ENCODE data around the gene SPX. TPM values are rescaled to one million over a fixed set of nuclear protein-coding genes. Genes with fewer than 3 reads are reported as not detected.

Gene SPX
- total RNA-seq, 4 donors from 2014 or later, result 0.49 TPM; not detected in 3

DNA sequence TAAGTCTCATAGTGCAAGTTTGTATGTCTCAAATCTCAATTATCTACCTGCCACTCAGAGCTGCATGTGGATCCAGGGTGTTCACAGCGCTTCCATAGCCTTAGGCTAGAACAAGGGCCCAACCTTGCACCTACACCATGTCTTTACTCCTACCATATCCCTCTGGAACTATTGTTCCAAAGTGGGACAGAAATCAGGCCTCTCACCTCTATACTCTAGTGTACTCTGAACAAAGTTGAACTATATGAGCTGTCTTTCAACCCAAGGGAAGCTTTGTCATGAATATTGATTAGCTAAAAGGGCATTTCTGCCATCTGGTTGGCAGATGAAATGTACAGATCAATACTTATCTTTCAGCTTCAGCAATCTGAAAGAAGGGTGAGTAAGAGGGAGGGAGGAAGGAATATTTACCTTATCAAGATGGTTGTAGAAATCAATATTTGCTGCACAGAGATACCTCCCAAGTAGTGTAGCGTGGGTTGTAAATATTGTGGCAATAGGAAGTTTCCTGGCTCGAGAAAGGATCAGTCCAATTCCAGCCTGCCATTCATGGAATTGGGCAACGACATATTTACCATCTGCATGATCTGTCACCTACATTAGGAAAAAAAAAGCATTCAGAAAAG, 47.8 kb downstream of the SPX start:
- DNase-seq (ENCODE audit: low spot score in 2 of 2), result no peak
- intact Hi-C loops (cut with DNase I; ENCODE audit: low total_unique reads), result no loop called here
- no peak overlapping the region for H3K4me3 ChIP-seq (ENCODE audit: low read depth, poor library complexity, severe bottlenecking)
- TF ChIP-seq POLR2A (IDR thresholded peaks at IDR 0.05), result no peak
- TF ChIP-seq, protein P1, sequence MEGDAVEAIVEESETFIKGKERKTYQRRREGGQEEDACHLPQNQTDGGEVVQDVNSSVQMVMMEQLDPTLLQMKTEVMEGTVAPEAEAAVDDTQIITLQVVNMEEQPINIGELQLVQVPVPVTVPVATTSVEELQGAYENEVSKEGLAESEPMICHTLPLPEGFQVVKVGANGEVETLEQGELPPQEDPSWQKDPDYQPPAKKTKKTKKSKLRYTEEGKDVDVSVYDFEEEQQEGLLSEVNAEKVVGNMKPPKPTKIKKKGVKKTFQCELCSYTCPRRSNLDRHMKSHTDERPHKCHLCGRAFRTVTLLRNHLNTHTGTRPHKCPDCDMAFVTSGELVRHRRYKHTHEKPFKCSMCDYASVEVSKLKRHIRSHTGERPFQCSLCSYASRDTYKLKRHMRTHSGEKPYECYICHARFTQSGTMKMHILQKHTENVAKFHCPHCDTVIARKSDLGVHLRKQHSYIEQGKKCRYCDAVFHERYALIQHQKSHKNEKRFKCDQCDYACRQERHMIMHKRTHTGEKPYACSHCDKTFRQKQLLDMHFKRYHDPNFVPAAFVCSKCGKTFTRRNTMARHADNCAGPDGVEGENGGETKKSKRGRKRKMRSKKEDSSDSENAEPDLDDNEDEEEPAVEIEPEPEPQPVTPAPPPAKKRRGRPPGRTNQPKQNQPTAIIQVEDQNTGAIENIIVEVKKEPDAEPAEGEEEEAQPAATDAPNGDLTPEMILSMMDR (IDR thresholded peaks at IDR 0.05), result no peak
- WGBS, 2 donors, result 77 to 78% methylated on average over 4 of the region's 4 CpGs

DNA sequence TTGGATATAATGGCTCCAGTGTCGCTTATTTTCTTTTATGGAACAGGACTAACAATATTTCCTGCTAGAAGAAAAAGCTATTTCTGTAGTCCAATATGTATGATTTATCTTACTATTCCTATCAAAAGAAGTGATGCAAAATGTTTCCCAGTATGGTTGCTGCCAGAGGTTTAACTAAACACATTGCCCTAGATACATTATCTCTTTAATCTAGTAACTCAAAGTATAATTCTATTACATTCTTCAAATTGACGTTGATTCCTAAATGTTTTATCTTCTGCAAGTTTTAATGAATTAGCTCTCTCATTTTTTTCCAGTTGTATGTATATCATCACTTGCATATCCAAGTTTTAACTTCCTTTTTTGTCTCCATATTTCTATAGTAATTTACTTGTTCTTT, 50.3 kb downstream of the SPX start:
- 74% methylated on average over 2 of the region's 2 CpGs for WGBS, 2 donors
- no peak for DNase-seq (ENCODE audit: low spot score in 2 of 2)
- H3K4me3 ChIP-seq (ENCODE audit: low read depth, poor library complexity, severe bottlenecking), result no peak overlapping the region
- intact Hi-C loops (cut with DNase I; ENCODE audit: low total_unique reads), result no loop called here
- no peak for TF ChIP-seq POLR2A (IDR thresholded peaks at IDR 0.05)
- TF ChIP-seq, protein P1 (IDR thresholded peaks at IDR 0.05), result no peak

DNA sequence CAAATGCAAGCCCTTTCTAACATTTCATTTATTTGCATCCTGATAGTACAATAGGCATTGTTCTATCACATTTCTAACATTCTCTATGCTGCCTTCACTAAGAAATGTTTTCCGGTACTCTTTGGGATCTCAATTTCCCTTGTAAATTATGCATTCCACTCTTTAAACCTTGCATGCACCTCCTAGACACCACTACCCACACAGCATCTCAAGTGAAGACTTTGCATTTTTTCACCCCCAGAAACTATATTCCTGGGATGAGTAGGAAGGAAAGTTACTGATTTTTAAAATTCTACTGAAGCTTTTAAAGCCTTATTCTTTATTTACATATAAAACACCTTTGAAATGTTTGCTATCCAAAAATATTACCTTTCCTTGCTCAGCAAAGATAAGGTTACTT, 51.4 kb downstream of the SPX start:
- no peak overlapping the region for H3K4me3 ChIP-seq (ENCODE audit: low read depth, poor library complexity, severe bottlenecking)
- no peak for DNase-seq (ENCODE audit: low spot score in 2 of 2)
- 84 to 91% methylated on average over 1 of the region's 1 CpG for WGBS, 2 donors
- TF ChIP-seq, protein P1 (IDR thresholded peaks at IDR 0.05), result no peak
- TF ChIP-seq POLR2A (IDR thresholded peaks at IDR 0.05), result no peak
- intact Hi-C loops (cut with DNase I; ENCODE audit: low total_unique reads), result no loop called here

DNA sequence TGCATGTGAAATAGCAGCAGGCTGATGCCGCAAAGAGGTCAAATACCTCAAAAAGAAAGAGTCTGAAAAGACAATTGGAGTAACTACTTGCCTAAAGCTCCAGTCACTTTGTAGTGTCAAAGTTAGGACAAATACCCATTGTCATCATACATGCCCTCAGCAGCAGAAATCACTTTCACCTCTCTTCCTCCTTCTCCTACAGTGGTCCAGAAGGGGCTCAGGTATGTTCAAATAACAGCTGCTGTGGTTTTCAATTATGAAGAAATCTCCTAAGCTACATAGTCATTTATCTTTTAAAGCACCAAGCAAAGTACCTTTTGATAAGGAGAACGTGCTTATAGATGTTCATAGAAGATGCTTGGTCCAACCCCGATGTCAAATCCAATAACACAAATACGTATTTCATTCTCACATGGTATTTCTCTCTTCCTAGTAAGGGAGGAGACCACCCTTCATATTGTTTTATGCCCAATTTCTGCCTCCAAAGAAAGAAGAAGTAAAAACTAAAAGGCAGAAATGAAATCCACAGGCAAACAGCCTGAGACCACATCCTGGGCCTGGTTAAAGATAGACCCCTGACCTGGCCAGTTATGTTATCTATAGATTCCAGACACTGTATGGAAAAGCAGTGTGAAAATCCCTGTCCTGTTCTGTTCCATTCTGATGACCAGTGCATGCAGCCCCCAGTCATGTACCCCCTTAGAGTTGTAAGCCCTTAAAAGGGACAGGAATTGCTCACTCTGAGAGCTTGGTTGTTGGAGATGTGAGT, 54.8 kb downstream of the SPX start:
- no peak for DNase-seq (ENCODE audit: low spot score in 2 of 2)
- intact Hi-C loops (cut with DNase I; ENCODE audit: low total_unique reads), result no loop called here
- TF ChIP-seq, protein P1 (IDR thresholded peaks at IDR 0.05), result no peak
- H3K4me3 ChIP-seq (ENCODE audit: low read depth, poor library complexity, severe bottlenecking), result no peak overlapping the region
- 84 to 85% methylated on average over 4 of the region's 4 CpGs for WGBS, 2 donors

Other genes with a start within 250 kb of the SPX start
- under 1 TPM in 1 of 4 donors, not detected in 3; 0.04 TPM for gene SLCO1A2, start 191.4 kb upstream of the SPX start, total RNA-seq
- gene IAPP, start 153.4 kb upstream of the SPX start, total RNA-seq, result not detected
- gene PYROXD1, start 88.6 kb upstream of the SPX start, total RNA-seq, result 10 to 100 TPM; 17.2 to 29.0 (median 18.3) TPM
- 10 to 100 TPM in 3 of 4 donors, 1 to 10 TPM in 1; 7.3 to 25.8 (median 21.4) TPM for gene RECQL, start 24.7 kb upstream of the SPX start, total RNA-seq
- gene GOLT1B, start 24.5 kb upstream of the SPX start, total RNA-seq, result 10 to 100 TPM; 13.6 to 25.1 (median 19.6) TPM
- gene GYS2, start 78.6 kb downstream of the SPX start, total RNA-seq, result not detected
- gene LDHB, start 131.5 kb downstream of the SPX start, total RNA-seq, result 10 to 100 TPM; 30.3 to 76.5 (median 54.9) TPM
- gene KCNJ8, start 248.4 kb downstream of the SPX start, total RNA-seq, result 1 to 10 TPM; 2.2 to 9.1 (median 2.7) TPM

All from lower leg skin (tissue), 4 donors.